K562 (cell line): ENCODE results near the gene SLC11A1. TPM values are rescaled to one million over a fixed set of nuclear protein-coding genes. Genes with fewer than 3 reads are reported as not detected.

Source experiments
- ARID4B ChIP-seq: sonication (generic); formaldehyde crosslinking; IDR thresholded peaks from 2 replicates; pipeline ENCODE4 v1.8.0; 2022; ENCODE audit warnings: mild to moderate bottlenecking, missing genetic modification reagents
- CEBPG ChIP-seq, 3 experiments: fragments of 200-800 bp in 1 of 3; sonication (Bioruptor generic) in 1 of 3; sonication (generic) in 1 of 3; formaldehyde crosslinking in 1 of 3; IDR thresholded peaks in 2 of 3; conservative IDR thresholded peaks in 1 of 3; 2 replicates each; pipeline versions ENCODE4 v1.6.1 to v1.8.0; 2016 to 2022; ENCODE audit warnings: missing compliant biosample characterization in 2 of 3, missing genetic modification characterization in 2 of 3, mild to moderate bottlenecking in 1 of 3, missing genetic modification reagents in 1 of 3
- EP400 ChIP-seq: fragments of 450-650 bp; IDR thresholded peaks from 2 replicates; pipeline ENCODE4 v1.6.1; 2017; ENCODE audit warnings: antibody characterized with exemption, mild to moderate bottlenecking, moderate library complexity
- GABPA ChIP-seq: fragments of 200-800 bp; sonication (Bioruptor generic); conservative IDR thresholded peaks from 2 replicates; pipeline ENCODE4 v1.6.1; 2016; ENCODE audit warnings: low read depth, missing genetic modification characterization, missing compliant biosample characterization
- JUND ChIP-seq, 2 experiments: IDR thresholded peaks; 2 replicates in 1 of 2; 3 replicates in 1 of 2; pipeline ENCODE4 v1.6.1; 2011; ENCODE audit warnings: borderline replicate concordance in 2 of 2, low read depth in 2 of 2, low read length in 2 of 2, improper control_type of control experiment in 1 of 2, missing biosample characterization in 1 of 2, missing genetic modification characterization in 1 of 2, missing genetic modification reagents in 1 of 2
- KDM1A ChIP-seq, 2 experiments: fragments of 450-650 bp; IDR thresholded peaks; 2 replicates each; pipeline ENCODE4 v1.6.1; 2016; ENCODE audit warnings: mild to moderate bottlenecking in 2 of 2
- MTA3 ChIP-seq: fragments of 450-650 bp; formaldehyde crosslinking; IDR thresholded peaks from 2 replicates; pipeline ENCODE4 v1.6.1; 2017; ENCODE audit warnings: mild to moderate bottlenecking, borderline replicate concordance
- NFE2 ChIP-seq: IDR thresholded peaks from 2 replicates; pipeline ENCODE4 v1.6.1; 2014; ENCODE audit warnings: antibody characterized with exemption, low read depth
- SRF ChIP-seq, 2 experiments: fragments of 250-450, 450-650 bp in 1 of 2; sonication (Bioruptor Pico) in 1 of 2; sonication (generic) in 1 of 2; formaldehyde crosslinking; IDR thresholded peaks; 2 replicates each; pipeline versions ENCODE4 v1.5.0 to v1.5.1; 2020 to 2022; ENCODE audit warnings: mild to moderate bottlenecking in 1 of 2, missing genetic modification reagents in 1 of 2
- SUPT5H ChIP-seq: fragments of 450-650 bp; IDR thresholded peaks from 2 replicates; pipeline ENCODE4 v1.6.1; 2016
- UBTF ChIP-seq, 2 experiments: IDR thresholded peaks; 2 replicates each; pipeline ENCODE4 v1.6.1; 2012; ENCODE audit warnings: improper control_type of control experiment in 2 of 2, low read depth in 2 of 2, low read length in 2 of 2, borderline replicate concordance in 1 of 2
- VEZF1 ChIP-seq: fragments of 200-800 bp; sonication (Bioruptor generic); IDR thresholded peaks from 2 replicates; pipeline ENCODE4 v1.6.1; 2017; ENCODE audit warnings: missing genetic modification characterization, missing compliant biosample characterization
- ZNF644 ChIP-seq: fragments of 200-800 bp; sonication (Bioruptor generic); IDR thresholded peaks from 2 replicates; pipeline ENCODE4 v1.6.1; 2016; ENCODE audit warnings: low read depth, missing genetic modification characterization, missing compliant biosample characterization
- ZNF707 ChIP-seq: fragments of 250-450 bp; sonication (Bioruptor Pico); conservative IDR thresholded peaks from 2 replicates; pipeline ENCODE4 v1.8.0; 2022; ENCODE audit warnings: inconsistent platforms, mild to moderate bottlenecking, moderate library complexity
- ZNF766 ChIP-seq: fragments of 200-800 bp; sonication (Bioruptor generic); conservative IDR thresholded peaks from 2 replicates; pipeline ENCODE4 v1.6.1; 2016; ENCODE audit warnings: missing genetic modification characterization, missing compliant biosample characterization
- polyA plus RNA-seq, 8 experiments: library from polyadenylated mRNA; depleted of rRNA in 4 of 8; stranded (reverse) in 5 of 8; unstranded in 3 of 8; fragments of >200 nt; fragmentation: Nextera tagmentation in 2 of 8; fragmentation: Illumina TruSeq in 1 of 8; extraction: Ambion mirVana in 2 of 8; extraction: Trizol in 1 of 8; gene quantifications; 2 replicates each; pipeline versions ENCODE4 v1.2.1 to v1.2.3, GENCODE V29; 2011 to 2014; ENCODE audit warnings: inconsistent platforms in 1 of 8, missing spikeins in 1 of 8
- total RNA-seq, 7 experiments: library from RNA; depleted of rRNA in 6 of 7; stranded (reverse); fragments of >200 nt in 6 of 7; fragmentation: Illumina TruSeq in 2 of 7; extraction: Trizol in 2 of 7; gene quantifications; 2 replicates each; pipeline versions ENCODE4 v1.2.1 to v1.2.3, GENCODE V29; 2011 to 2021; ENCODE audit warnings: low replicate concordance in 1 of 7

The SLC11A1 gene
- total and polyA plus RNA-seq, 9 of the 15 experiments (the other 6 are each of a cell fraction or from before 2014, with no cell fraction given), result 0.35 to 1.6 (median 0.65) TPM

- TF ChIP-seq UBTF (IDR thresholded peaks at IDR 0.05; ENCODE audit: borderline replicate concordance in 1 of 2, low read depth in 2 of 2, low read length in 2 of 2), result peak in 1 of 2 experiments; percentile 63; a peak in 1 of 4 replicates
- peak; percentile 75; the same call in 1 of the 2 replicates for TF ChIP-seq MTA3
- peak; percentile 7; the same call in 1 of the 2 replicates for TF ChIP-seq CEBPG (CRISPR knock-in tag; IDR thresholded peaks at IDR 0.05)
- TF ChIP-seq CEBPG (tag; conservative IDR thresholded peaks at IDR 0.05 in 1 of 2, IDR thresholded peaks at IDR 0.05 in 1 of 2), result no peak
- TF ChIP-seq JUND (IDR thresholded peaks at IDR 0.05; ENCODE audit: borderline replicate concordance, low read depth, low read length), result peak; percentile 53; the same call in 1 of the 2 replicates
- peak; percentile 63; the same call in 1 of the 3 replicates for TF ChIP-seq JUND (tag; IDR thresholded peaks at IDR 0.05; ENCODE audit: borderline replicate concordance, low read depth, low read length)
- TF ChIP-seq ZNF707 (CRISPR knock-in tag), result no peak
- peak; percentile 81; the same call in 1 of the 2 replicates for TF ChIP-seq EP400
- TF ChIP-seq ZNF644, result 0 out of 2 replicates have a peak, but pooled peaks have one; percentile 61
- no peak for TF ChIP-seq ZNF766 (CRISPR knock-in tag)
- peak; percentile 75 for TF ChIP-seq SUPT5H
- peak; percentile 87 for TF ChIP-seq VEZF1 (CRISPR knock-in tag)
- TF ChIP-seq SRF (CRISPR knock-in tag; IDR thresholded peaks at IDR 0.05), result 0 out of 4 replicates have a peak, but pooled peaks of 1 of the 2 experiments have one; percentile 19
- 0 out of 2 replicates have a peak, but pooled peaks have one; percentile 39 for TF ChIP-seq ARID4B (CRISPR knock-in tag)
- peak; percentile 55 for TF ChIP-seq NFE2
- peak; percentile 81 for TF ChIP-seq GABPA
- TF ChIP-seq KDM1A (IDR thresholded peaks at IDR 0.05), result no peak
Observed at GRCh38 chr2:218332920-218333645, 49.0 kb upstream of the SLC11A1 start (continued).
